Stimulated activated CD8-positive, alpha-beta memory T cell treated with anti-CD3 and anti-CD28 coated beads, Interleukin-7, amount 100 ng/mL, for 24 hours (primary cell): ENCODE results near the gene AIG1.
"Not testable (repeated sequence)": the region's sequence is repeated elsewhere in the genome, so short reads cannot be mapped to it uniquely, and the experiment has no call there.

Experiments used
- DNase-seq: peaks from one replicate; pipeline ENCODE4 v3.0.0-alpha.2; 2020; ENCODE audit warnings: low read depth

AIG1 gene

GRCh38 chr6:143165315-143165855 lies 104.7 kb downstream of the AIG1 start:
- no peak for DNase-seq

- DNase-seq: no peak
Observed at GRCh38 chr6:143166247-143166695, 105.6 kb downstream of the AIG1 start.

DNA sequence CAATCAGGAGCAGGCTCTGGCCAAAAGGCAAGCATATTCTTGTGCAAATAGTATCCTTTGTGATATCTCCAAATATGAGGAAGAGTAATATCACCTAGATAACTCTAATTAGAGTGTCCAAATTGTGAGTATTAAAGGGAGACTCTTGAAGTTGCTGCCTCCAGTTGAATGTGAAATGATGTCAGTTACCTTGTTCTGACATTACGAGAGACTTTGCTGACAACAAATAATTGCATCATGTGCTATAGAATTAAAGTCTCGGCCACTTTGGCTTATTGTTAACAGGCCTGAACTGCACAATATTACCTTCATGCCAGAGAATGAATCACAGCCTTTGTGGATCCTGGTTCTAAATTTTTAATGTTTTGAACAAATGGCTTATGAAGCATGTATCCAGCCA lies 106.5 kb downstream of the AIG1 start:
- DNase-seq: no peak

- not testable (repeated sequence) for DNase-seq
Observed at GRCh38 chr6:143168396-143168816, 107.7 kb downstream of the AIG1 start.

GRCh38 chr6:143169440-143169839 lies 108.8 kb downstream of the AIG1 start:
- no peak for DNase-seq

- DNase-seq: no peak
Observed at GRCh38 chr6:143174516-143174915, 113.8 kb downstream of the AIG1 start.

DNA sequence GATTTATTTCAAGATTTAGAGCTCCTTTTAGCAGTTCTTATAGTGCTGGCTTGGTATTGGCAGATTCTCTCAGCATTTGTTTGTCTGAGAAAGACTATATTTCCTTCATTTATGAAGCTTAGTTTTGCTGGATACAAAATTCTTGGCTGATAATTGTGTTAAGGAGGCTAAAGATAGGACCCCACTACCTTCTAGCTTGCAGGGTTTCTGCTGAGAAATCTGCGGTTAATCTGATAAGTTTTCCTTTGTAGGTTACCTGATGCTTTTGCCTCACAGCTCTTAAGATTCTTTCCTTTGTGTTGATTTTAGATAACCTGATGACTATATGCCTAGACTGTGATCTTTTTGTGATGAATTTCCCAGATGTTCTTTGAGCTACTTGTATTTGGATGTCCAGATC lies 114.3 kb downstream of the AIG1 start:
- DNase-seq: no peak

- DNase-seq: no peak
Observed at GRCh38 chr6:143176090-143177021, 115.7 kb downstream of the AIG1 start.

- DNase-seq: no peak
Observed at GRCh38 chr6:143177706-143178105, 117.0 kb downstream of the AIG1 start.

GRCh38 chr6:143179096-143179495 lies 118.4 kb downstream of the AIG1 start:
- no peak for DNase-seq

- DNase-seq: no peak
Observed at GRCh38 chr6:143179901-143180612, 119.4 kb downstream of the AIG1 start.

GRCh38 chr6:143180826-143181225 lies 120.1 kb downstream of the AIG1 start:
- DNase-seq: no peak

GRCh38 chr6:143183666-143184065 lies 123.0 kb downstream of the AIG1 start:
- no peak for DNase-seq

DNA sequence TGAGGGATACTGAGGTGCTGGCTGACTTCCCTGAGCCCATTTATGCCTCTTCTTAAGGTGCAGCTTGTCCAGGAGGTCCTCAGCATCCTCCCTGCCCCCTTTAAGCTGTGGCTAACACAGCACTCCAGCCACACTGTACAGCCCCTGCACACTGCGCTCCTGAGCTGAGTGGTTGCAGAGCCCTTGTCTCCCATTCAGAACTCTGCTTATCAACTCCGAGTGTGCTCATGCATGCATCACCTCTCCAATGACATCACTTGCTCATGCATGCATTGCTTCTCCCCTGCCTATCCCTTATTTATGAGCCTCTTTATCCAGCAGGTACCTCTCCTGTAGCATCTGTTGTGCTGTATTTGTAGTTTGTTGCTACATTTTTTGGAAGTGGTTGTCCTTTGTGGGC lies 124.6 kb downstream of the AIG1 start:
- DNase-seq: no peak

DNA sequence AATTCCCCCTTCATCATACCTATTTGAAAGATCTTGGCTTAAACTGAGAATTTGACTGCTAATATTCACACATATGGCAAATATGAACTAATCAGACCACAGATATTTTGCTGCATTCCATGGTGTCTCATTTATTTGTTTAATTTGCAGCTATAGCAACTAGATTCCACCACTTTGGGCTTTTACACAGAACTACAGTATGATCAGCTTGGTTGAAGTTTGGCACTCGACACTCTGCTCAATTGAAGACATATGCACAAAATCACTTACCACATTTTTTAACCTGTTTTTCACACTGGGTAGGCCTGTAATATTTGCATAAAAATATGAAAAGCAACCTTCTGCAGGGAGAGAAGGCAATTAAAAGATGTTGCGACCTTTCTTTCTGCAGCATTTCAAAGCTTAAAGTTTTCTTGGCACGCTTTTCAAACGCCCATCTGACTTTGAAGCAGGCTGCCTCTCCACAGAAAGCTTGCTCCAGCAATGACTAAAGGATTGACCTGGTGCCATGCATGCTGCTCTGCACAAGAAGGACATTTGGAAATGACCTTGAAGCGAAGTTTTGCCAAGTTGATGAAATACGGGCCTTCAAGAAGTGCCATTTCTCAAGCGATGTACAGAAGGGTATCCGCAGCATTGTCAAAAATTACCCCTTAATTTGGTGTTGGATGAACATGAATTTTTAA lies 126.7 kb downstream of the AIG1 start:
- no peak for DNase-seq

DNA sequence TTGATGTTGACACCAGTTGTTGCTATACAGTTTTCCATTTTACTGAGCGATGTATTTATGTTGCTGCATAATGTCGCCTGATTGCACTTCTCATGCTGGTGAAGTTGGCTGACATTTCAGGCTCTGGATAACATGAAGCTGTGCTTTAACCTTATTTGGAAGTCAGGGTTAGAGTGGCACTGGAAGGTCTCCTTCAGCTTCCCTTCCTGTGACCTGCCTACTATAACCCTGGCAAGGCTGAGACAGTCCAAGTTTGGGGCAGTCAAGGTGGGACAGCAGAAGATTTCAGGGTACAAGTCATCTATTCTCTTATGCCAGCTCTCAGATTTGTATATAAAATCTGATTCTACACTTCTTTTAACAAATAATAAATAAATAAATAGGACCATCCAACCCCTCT lies 127.6 kb downstream of the AIG1 start:
- DNase-seq: no peak

DNA sequence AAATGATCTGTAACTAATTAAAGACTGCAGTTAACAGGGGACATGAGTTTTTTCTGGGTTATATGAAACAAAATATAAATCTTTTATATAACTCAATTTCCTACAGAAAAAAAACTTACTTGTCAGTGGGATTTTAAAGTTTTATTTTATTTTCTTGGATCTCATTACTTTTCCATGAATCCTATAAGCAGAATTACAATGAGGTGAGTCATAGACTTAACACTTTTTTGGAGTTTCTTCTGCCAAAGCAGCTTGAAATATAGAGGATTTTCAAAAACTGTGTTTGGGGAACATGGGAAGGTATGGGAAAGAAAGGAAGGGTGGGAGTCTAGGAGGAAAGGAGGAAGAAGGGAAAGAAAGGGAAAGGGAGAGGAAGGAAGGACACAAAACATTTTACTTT lies 130.7 kb downstream of the AIG1 start:
- DNase-seq: no peak

DNA sequence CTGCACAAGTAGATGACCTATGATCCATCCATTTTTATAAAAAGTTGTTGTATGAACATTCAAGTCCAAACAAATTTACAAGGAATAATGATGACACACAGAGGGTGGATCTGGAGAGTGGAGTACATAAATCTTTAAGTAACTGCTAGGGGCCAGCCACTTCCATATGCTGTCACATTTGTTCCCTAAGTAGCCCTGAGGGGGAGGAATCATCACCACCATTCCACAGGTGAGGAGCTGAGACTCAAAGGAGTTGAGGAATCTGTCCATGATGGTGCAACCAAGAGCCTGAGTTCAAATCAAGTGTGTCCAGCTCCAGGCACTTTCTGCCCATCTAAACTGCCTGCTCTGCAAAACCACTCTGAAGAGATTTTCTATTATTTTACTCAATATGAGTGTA lies 132.1 kb downstream of the AIG1 start:
- DNase-seq: no peak

DNA sequence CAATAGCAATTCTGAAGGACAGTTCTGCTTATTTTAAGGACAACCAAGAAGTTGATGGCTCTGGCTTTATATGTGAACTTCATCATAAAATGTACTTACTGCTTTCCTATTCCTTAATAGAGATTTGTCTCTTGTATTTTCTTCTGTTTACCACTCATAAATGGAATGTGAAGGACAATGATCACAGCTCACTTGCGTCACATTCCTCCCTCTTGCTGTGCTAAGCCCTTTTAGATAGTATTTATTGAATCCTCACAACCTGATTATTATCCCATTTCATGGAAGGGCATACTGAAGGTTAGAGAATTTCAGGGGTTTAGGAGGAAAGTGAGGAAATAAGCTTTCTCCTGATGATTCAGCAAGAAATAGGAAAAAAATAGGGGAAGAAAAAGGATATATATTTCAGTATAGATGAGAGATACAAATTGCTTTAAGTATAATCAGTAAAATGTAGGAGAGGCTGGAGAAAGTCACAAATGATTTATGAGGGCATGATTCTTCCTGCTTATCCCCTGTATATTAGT lies 132.9 kb downstream of the AIG1 start:
- DNase-seq: no peak

- no peak for DNase-seq
Observed at GRCh38 chr6:143194095-143194589, 133.5 kb downstream of the AIG1 start.

DNA sequence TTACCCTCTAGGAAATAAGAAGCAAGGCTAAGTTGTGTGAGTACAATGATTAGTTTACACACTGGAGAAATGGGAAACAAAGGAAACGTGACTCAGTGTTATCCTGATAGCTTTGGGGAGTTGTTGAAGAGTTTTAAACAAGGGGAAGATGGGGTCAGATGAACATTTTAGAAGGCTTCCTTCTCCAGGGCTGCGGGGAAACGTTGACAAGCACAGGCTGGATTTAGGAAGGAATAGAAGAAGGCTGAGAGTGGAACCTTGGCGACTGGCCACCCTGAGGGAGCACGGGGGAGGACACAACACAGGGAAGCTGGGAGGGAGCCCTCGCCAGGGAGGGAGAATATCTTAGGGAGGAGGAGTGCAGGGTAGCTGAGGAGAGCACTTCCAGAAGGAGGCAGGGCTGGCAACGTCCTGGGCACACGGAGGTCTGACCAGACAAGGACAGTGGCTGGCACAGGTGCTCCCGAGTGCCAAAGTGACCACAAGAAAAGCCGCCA lies 134.7 kb downstream of the AIG1 start:
- no peak for DNase-seq
